ENCODE results near the gene NEUROG1. TPM values are rescaled to one million over a fixed set of nuclear protein-coding genes. Genes with fewer than 3 reads are reported as not detected.

The NEUROG1 gene
- total and polyA plus RNA-seq, 5 donors from 2014 or later: not detected

GRCh38 chr5:135559354-135559753 lies 23.6 kb upstream of the NEUROG1 start:
- Mint-ChIP-seq H3K4me3 (no peak overlapping the region), H3K27ac (no peak overlapping the region), H3K27me3 (peaks cover 20% of the 10 kb centered on the region), H3K9me3 (no peaks in the 10 kb centered on the region), H3K4me1 (peaks cover 0 to 5% (median 2%) of the 10 kb centered on the region in 4 donors), H3K36me3 (no peaks in the 10 kb centered on the region)
- ATAC-seq (ENCODE audit: low read depth in 2 of 2): no peak
- H3K36me3 ChIP-seq (ENCODE audit: control insufficient read depth, insufficient read depth, low read length): no peaks in the 10 kb centered on the region
- no peak overlapping the region for H3K4me3 ChIP-seq (ENCODE audit: low read depth, low read length)
- no peak overlapping the region for H3K27ac ChIP-seq (ENCODE audit: insufficient read depth, low read length, poor library complexity, severe bottlenecking)
- H3K9me3 ChIP-seq (ENCODE audit: control insufficient read depth in 2 of 2, low read length in 2 of 2): no peaks in the 10 kb centered on the region
- peaks cover 5% of the 10 kb centered on the region for H3K27me3 ChIP-seq (ENCODE audit: control insufficient read depth, insufficient read depth, low read length)
- H3K4me1 ChIP-seq (ENCODE audit: control insufficient read depth, insufficient read depth, low read length, poor library complexity, severe bottlenecking): no peaks in the 10 kb centered on the region
- DNase-seq: no peak

DNA sequence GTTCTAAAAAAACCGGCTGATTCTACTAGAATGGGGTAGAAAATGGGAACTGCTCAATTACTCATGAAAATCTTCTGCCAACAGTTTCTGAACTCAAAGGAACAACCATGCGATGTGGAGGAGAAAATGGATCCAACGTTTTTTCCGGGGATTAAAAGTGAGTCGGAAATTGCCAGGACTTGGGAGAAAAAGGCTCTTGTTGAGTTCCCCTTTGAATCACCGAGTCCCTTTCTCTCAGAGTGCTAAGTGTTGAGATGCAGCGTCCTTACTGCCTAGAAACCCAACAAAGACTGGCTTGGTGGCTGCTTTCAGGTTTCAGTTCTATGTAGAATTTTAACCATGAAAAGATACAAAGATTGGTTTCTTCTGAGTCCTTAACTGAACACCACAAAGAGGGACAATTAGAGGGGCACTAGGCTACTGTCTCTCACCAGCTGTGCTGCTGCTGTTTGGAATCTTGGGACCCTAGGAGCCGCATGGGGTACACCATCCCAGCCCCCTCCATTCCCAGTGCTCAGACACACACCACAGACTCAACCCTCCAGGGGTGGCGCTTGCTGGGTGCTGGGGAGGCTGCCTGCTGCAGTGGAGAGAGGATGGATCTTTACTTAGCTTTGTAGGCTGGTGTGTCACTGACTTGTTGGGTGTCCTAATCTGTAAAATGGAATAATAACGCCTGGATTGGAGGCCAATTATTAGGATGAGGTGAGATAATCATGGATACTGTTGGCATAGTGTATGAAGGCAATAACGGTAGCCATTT lies 21.5 kb upstream of the NEUROG1 start:
- ATAC-seq (ENCODE audit: low read depth in 2 of 2) (no peak), DNase-seq (no peak)
- H3K36me3 Mint-ChIP-seq: no peaks in the 10 kb centered on the region
- Histone ChIP-seq H3K36me3 (ENCODE audit: control insufficient read depth, insufficient read depth, low read length) (no peaks in the 10 kb centered on the region), H3K27me3 (ENCODE audit: control insufficient read depth, insufficient read depth, low read length) (peaks cover 3% of the 10 kb centered on the region), H3K4me3 (ENCODE audit: low read depth, low read length) (no peak overlapping the region), H3K27ac (ENCODE audit: insufficient read depth, low read length, poor library complexity, severe bottlenecking) (no peak overlapping the region), H3K9me3 (ENCODE audit: control insufficient read depth in 2 of 2, low read length in 2 of 2) (no peaks in the 10 kb centered on the region), H3K4me1 (ENCODE audit: control insufficient read depth, insufficient read depth, low read length, poor library complexity, severe bottlenecking) (no peaks in the 10 kb centered on the region)
- peaks cover 0 to 5% (median 2%) of the 10 kb centered on the region in 4 donors for H3K4me1 Mint-ChIP-seq
- no peaks in the 10 kb centered on the region for H3K9me3 Mint-ChIP-seq
- no peak overlapping the region for H3K27ac Mint-ChIP-seq
- peaks cover 30% of the 10 kb centered on the region for H3K27me3 Mint-ChIP-seq
- H3K4me3 Mint-ChIP-seq: no peak overlapping the region

DNA sequence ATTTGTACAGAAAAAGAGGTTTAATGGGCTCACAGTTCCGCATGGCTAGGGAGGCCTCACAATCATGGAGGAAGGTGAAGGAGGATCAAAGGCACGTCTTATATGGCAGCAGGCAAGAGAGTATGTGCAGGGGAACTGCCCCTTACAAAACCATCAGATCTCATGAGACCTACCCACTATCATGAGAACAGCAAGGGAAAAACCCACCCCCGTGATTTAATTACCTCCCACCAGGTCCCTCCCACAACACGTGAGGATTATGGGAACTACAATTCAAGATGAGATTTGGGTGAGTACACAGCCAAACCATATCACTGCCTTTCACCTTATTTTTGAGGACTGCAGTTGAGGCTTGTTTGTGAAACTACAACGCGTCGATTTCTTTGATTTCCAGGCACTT lies 20.9 kb upstream of the NEUROG1 start:
- peaks cover 3% of the 10 kb centered on the region for H3K27me3 ChIP-seq (ENCODE audit: control insufficient read depth, insufficient read depth, low read length)
- H3K9me3 ChIP-seq (ENCODE audit: control insufficient read depth in 2 of 2, low read length in 2 of 2): no peaks in the 10 kb centered on the region
- no peak overlapping the region for H3K4me3 ChIP-seq (ENCODE audit: low read depth, low read length)
- Mint-ChIP-seq H3K4me3 (no peak overlapping the region), H3K9me3 (no peaks in the 10 kb centered on the region), H3K4me1 (peaks cover 0 to 5% (median 2%) of the 10 kb centered on the region in 4 donors), H3K27ac (no peak overlapping the region), H3K36me3 (no peaks in the 10 kb centered on the region), H3K27me3 (peaks cover 36% of the 10 kb centered on the region)
- no peaks in the 10 kb centered on the region for H3K36me3 ChIP-seq (ENCODE audit: control insufficient read depth, insufficient read depth, low read length)
- no peak overlapping the region for H3K27ac ChIP-seq (ENCODE audit: insufficient read depth, low read length, poor library complexity, severe bottlenecking)
- no peaks in the 10 kb centered on the region for H3K4me1 ChIP-seq (ENCODE audit: control insufficient read depth, insufficient read depth, low read length, poor library complexity, severe bottlenecking)
- no peak for DNase-seq
- no peak for ATAC-seq (ENCODE audit: low read depth in 2 of 2)

DNA sequence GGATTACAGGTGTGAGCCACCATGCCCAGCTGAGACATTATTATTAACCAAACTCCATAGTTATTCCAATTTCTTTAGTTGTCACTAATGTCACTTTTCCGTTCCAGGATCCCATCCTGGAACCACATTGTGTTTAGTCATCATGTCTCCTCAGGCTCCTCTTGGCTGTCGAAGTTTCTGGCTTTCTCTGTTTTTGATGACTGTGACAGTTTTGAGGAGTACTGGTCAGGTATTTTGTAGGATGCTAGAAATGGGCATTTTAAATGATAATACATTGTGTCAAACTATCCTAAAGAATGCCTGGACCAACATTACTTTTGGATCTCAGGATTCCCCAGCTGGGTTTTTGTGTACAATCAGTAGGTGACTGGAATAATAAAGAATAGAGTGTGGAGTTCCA lies 19.8 kb upstream of the NEUROG1 start:
- Mint-ChIP-seq H3K9me3 (no peaks in the 10 kb centered on the region), H3K4me3 (no peak overlapping the region), H3K4me1 (peaks cover 0 to under 1% (median under 1%) of the 10 kb centered on the region in 4 donors), H3K36me3 (no peaks in the 10 kb centered on the region), H3K27me3 (peaks cover 38% of the 10 kb centered on the region), H3K27ac (no peak overlapping the region)
- H3K27me3 ChIP-seq (ENCODE audit: control insufficient read depth, insufficient read depth, low read length): peaks cover 3% of the 10 kb centered on the region
- DNase-seq (no peak), ATAC-seq (ENCODE audit: low read depth in 2 of 2) (no peak)
- H3K27ac ChIP-seq (ENCODE audit: insufficient read depth, low read length, poor library complexity, severe bottlenecking): no peak overlapping the region
- no peaks in the 10 kb centered on the region for H3K4me1 ChIP-seq (ENCODE audit: control insufficient read depth, insufficient read depth, low read length, poor library complexity, severe bottlenecking)
- H3K4me3 ChIP-seq (ENCODE audit: low read depth, low read length): no peak overlapping the region
- H3K36me3 ChIP-seq (ENCODE audit: control insufficient read depth, insufficient read depth, low read length): no peaks in the 10 kb centered on the region
- no peaks in the 10 kb centered on the region for H3K9me3 ChIP-seq (ENCODE audit: control insufficient read depth in 2 of 2, low read length in 2 of 2)

DNA sequence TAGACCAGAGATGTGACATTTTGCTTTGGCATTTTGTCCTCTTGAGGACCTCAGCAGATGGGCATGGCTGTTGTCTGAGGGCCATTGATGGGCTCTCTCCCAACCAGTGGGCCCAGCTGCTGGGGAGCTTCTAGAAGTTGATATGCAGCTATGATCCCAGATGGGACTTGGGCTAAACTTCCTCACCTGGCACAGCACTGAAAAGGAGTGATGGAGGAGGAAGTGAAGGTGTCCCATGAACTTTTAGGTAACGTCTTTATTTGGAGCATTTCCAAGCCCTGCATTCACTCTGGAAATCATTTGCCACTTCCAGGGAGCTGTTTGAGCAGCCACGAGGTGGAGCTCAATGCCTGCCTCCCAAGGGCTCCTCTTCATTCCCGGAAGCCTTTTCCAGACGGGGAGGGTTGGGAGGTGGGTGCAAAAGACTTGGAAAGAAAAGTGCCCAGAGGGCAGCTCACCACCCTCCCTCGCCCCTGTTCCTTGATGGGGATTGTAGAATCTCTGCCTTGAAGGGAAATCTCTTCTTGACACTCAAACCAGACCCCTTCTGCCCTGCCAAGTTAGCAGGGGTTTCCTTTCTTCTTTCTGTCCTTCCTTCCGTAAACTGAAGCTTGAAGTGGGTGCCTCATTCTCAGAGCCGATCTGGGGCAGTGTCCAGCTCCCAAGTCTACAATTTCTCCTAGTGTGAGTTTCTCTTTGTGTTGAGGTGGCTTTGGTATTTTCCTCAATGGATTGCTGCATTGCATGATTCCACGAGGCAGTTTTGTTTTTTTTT lies 18.1 kb upstream of the NEUROG1 start:
- Mint-ChIP-seq H3K4me3 (no peak overlapping the region), H3K27ac (no peak overlapping the region), H3K4me1 (no peaks in the 10 kb centered on the region), H3K36me3 (no peaks in the 10 kb centered on the region), H3K9me3 (no peaks in the 10 kb centered on the region), H3K27me3 (peaks cover 48% of the 10 kb centered on the region)
- Histone ChIP-seq H3K9me3 (ENCODE audit: control insufficient read depth in 2 of 2, low read length in 2 of 2) (no peaks in the 10 kb centered on the region), H3K36me3 (ENCODE audit: control insufficient read depth, insufficient read depth, low read length) (no peaks in the 10 kb centered on the region), H3K4me3 (ENCODE audit: low read depth, low read length) (no peak overlapping the region), H3K4me1 (ENCODE audit: control insufficient read depth, insufficient read depth, low read length, poor library complexity, severe bottlenecking) (no peaks in the 10 kb centered on the region), H3K27me3 (ENCODE audit: control insufficient read depth, insufficient read depth, low read length) (no peaks in the 10 kb centered on the region), H3K27ac (ENCODE audit: insufficient read depth, low read length, poor library complexity, severe bottlenecking) (no peak overlapping the region)
- no peak for ATAC-seq (ENCODE audit: low read depth in 2 of 2)
- DNase-seq: no peak

DNA sequence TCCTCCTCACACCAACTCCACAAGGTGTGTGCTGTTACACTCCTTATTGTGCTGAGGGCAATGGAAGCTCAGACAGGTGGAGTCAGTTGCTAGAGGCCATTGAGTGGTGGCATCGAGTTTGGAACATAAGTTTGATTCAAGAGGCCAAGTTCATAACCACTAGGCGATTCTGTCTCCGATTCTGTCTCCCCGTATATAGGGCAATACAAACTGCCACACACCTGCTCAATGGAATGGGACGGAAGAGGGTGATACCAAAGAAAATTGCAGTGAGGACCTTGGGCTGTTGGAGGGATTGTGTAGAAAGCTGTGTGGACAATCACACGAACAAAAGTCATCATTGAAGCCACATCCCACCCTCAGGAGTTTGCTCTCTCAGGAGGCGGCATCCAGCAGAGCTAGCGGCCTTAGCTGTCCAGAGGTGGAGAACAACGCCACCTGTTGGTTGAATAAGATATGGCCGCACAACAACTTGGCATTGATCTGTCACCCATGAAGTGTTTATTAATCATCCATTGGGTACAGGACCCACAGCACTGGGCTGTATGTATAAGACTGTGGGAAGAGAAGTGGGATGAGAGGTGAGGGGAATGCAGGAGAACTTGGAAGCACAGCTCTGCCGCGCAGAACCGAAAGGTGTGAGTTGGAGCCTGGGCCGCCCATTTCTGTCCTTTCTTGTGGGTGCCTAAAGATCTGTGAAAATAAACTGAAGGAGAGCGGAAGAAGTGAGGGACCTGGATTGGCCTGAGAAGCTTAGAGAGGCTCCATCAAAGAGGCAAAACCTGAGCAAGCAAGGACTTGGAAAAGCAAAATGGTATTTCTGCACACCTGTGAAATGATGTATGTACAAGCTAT lies 16.1 kb upstream of the NEUROG1 start:
- H3K4me3 ChIP-seq (ENCODE audit: low read depth, low read length): no peak overlapping the region
- Mint-ChIP-seq H3K4me3 (no peak overlapping the region), H3K9me3 (no peaks in the 10 kb centered on the region), H3K4me1 (no peaks in the 10 kb centered on the region), H3K36me3 (no peaks in the 10 kb centered on the region), H3K27ac (peak overlapping the region in 1 of 3 donors; percentile 67), H3K27me3 (peaks cover 59% of the 10 kb centered on the region)
- peak in 2 of 3 donors; percentile 21 to 69 for DNase-seq
- H3K4me1 ChIP-seq (ENCODE audit: control insufficient read depth, insufficient read depth, low read length, poor library complexity, severe bottlenecking): no peaks in the 10 kb centered on the region
- no peak for ATAC-seq (ENCODE audit: low read depth in 2 of 2)
- no peak overlapping the region for H3K27ac ChIP-seq (ENCODE audit: insufficient read depth, low read length, poor library complexity, severe bottlenecking)
- no peaks in the 10 kb centered on the region for H3K9me3 ChIP-seq (ENCODE audit: control insufficient read depth in 2 of 2, low read length in 2 of 2)
- peaks cover 3% of the 10 kb centered on the region for H3K27me3 ChIP-seq (ENCODE audit: control insufficient read depth, insufficient read depth, low read length)
- no peaks in the 10 kb centered on the region for H3K36me3 ChIP-seq (ENCODE audit: control insufficient read depth, insufficient read depth, low read length)

DNA sequence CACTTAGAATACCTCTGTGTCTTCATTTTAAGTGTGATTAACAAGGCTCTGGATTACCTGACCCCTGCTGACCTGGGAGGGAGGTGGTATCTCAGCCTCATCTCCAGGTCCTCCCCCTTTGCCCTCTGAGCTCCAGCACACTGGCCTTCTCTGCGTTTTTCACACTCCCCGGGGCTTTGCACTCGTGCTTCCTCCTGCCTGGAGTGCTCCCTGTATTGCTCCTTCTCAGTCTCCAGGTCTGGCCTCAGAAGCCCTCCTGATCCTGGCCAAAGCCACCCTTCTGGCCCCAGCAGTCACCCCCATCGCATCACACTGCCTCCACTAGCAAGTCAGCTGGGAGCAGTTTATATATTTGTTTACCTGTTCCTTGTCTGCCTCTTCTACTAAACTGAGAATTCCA lies 13.6 kb upstream of the NEUROG1 start:
- Mint-ChIP-seq H3K27me3 (peaks cover 68% of the 10 kb centered on the region), H3K4me3 (no peak overlapping the region), H3K9me3 (peaks cover 0 to 3% (median 0%) of the 10 kb centered on the region in 7 donors), H3K4me1 (peaks cover 0 to 6% (median 0%) of the 10 kb centered on the region in 4 donors), H3K27ac (no peak overlapping the region), H3K36me3 (no peaks in the 10 kb centered on the region)
- Histone ChIP-seq H3K27ac (ENCODE audit: insufficient read depth, low read length, poor library complexity, severe bottlenecking) (no peak overlapping the region), H3K4me3 (ENCODE audit: low read depth, low read length) (no peak overlapping the region), H3K36me3 (ENCODE audit: control insufficient read depth, insufficient read depth, low read length) (no peaks in the 10 kb centered on the region), H3K27me3 (ENCODE audit: control insufficient read depth, insufficient read depth, low read length) (peaks cover 14% of the 10 kb centered on the region), H3K4me1 (ENCODE audit: control insufficient read depth, insufficient read depth, low read length, poor library complexity, severe bottlenecking) (no peaks in the 10 kb centered on the region), H3K9me3 (ENCODE audit: control insufficient read depth in 2 of 2, low read length in 2 of 2) (no peaks in the 10 kb centered on the region)
- no peak for DNase-seq
- no peak for ATAC-seq (ENCODE audit: low read depth in 2 of 2)

Data from CD4-positive, CD25-positive, alpha-beta regulatory T cell (primary cell).